ENCODE measurements around the gene DEFB126.
"Not testable (repeated sequence)": the region's sequence is repeated elsewhere in the genome, so short reads cannot be mapped to it uniquely, and the experiment has no call there.

Gene DEFB126, protein sequence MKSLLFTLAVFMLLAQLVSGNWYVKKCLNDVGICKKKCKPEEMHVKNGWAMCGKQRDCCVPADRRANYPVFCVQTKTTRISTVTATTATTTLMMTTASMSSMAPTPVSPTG

DNA sequence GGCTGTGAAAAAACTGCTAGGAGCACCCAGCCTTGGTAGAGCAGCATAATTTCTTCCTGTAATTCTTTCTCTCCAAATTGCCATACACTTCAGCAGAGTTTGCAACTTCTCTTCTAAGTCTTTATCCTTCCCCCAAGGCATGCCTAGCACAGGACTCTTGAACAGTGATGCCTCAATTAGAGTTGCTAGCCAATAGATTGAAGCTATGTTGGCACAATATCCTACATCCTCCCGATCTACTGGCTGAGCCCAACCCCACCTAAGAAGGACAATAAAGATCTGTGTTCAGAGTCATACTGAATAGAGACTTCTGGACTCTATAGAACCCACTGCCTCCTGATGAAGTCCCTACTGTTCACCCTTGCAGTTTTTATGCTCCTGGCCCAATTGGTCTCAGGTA is at the start of gene DEFB126:
TSS of gene DEFB126 (plus strand) at position 301 of the 400 bp plus-strand sequence. CDS start at position 340, 39 bp downstream.
- DNase-seq: no peak

DNA sequence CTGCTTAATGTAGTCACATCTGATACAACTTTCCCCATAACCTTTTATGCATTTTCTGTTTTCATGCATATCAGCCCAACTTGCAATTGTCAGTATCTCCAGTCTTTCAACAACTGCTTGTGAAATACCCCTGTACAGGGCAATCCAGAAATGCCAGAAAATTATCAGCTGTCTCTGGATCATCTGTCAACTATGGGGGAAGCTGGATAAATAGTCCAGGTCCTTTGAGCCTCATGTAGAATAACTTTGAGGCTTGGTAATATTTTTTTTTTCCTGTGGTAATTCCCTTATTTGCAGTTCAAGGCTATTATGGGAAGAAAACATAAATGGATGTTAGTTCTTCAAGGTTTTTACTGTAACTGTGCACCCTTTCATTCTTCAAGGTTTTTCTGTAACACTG is 48.7 kb upstream of the DEFB126 start:
- DNase-seq: no peak

DNA sequence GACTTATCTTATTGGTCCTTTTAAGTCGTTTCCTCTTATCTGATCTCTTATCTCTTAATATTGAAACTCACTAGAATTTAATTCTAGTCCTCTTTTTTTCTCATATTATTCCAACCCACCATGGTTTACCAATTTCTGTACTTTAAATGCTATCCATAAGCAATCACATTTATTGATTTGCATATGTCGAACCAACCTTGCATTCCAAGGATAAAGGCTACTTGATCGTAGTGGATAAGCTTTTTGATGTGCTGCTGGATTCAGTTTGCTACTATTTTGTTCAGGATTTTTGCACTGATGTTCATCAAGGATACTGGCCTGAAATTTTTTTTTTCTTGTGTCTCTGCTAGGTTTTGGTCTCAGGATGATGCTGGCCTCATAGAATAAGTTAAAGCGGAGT is 47.2 kb upstream of the DEFB126 start:
- no peak for DNase-seq

DNA sequence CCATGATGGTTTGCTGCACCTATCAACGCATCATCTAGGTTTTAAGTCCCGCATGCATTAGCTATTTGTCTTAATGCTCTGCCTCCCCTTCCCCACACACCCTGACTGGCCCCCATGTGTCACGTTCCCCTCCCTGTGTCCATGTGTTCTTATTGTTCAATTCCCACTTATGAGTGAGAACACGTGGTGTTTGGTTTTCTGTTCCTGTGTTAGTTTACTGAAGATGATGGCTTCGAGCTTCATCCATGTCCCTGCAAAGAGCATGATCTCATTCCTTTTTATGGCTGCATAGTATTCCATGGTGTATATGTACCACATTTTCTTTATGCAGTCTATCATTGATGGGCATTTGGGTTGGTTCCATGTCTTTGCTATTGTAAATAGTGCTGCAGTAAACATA is 44.7 kb upstream of the DEFB126 start:
- DNase-seq: not testable (repeated sequence)

DNA sequence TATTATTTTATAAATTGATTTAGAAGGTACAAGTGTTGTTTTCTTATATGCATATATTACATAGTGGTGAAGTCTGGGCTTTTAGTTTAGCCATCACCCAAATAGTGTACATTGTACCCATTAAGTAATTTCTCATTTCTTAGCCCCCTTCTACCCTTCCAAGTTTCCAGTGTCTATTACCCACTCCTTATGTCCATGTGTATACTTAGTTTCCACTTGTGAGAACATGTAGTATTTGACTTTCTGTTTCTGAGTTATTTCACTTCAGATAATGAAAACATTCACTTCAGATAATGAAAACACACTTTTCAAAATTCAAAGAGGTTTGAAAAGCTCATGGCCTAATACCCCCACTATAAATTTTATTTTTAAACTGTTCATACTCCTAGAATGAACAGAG is 40.4 kb upstream of the DEFB126 start:
- DNase-seq: no peak

DNA sequence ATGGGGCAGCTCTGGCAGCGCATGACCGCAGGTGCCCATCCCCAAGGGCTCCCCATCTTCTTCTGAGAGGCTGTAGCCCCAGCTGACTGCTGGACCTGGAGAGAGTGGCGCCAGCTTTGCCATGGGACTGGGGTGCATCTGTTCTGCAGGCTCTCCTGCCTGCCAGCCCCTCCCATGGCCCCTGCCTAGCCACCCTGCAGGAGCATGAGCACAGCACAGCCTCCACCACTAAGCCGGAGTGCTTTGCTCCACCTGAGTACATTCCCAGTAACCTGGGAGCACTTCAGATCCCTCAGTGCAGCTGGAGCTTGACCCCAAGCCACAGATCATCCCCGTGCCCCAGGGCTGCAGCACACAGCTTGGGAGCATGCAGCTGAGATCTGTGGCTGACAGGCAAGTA is 38.9 kb upstream of the DEFB126 start:
- DNase-seq: no peak

DNA sequence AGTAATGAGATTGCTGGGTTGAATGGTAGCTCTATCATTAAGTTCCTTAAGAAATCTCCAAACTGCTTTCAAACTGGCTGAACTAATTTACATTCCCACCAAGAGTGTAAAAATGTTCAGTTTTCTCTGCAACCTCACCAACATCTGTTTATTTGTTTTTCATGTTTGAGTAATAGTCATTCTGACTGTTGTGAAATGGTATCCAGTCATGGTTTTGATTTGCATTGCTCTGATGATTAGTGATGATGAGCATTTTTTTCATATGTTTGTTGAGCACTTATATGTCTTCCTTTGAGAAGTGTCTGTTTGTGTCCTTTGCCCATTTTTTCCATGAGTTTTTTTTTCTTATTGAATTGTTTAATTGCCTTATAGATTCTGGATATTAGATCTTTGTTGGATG is 30.0 kb upstream of the DEFB126 start:
- no peak for DNase-seq

DNA sequence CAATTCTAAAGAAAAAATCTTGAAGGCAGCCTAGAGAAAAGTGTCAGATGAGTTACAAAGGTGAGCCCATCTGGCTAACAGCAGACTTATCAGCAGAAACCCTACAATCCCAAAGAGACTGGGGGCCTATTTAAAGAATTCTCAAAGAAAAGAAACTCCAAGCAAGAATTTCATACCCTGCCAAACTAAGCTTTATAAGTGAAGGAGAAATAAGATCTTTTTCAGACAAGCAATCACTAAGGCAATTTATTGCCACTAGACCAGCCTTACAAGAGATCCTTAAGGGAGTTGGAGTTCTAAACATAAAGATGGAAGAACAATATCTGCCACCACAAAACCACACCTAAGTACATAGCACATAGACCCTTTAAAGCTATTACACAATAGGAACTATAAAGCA is 24.9 kb upstream of the DEFB126 start:
- no peak for DNase-seq

DNA sequence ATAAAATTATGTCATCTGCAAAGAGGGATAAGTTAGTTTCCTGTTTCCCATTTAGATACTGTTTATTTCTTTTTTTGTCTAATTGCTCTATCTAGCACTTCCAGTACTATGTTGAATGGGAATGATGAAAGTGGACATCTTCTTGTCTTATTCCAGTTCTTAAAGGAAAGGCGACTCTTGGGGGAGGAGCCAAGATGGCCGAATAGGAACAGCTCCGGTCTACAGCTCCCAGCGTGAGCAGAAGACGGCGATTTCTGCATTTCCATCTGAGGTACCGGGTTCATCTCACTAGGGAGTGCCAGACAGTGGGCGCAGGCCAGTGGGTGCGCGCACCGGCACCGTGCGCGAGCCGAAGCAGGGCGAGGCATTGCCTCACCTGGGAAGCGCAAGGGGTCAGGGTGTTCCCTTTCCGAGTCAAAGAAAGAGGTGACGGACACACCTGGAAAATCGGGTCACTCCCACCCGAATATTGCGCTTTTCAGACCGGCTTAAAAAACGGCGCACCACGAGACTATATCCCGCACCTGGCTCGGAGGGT is 12.5 kb upstream of the DEFB126 start:
- DNase-seq: not testable (repeated sequence)

DNA sequence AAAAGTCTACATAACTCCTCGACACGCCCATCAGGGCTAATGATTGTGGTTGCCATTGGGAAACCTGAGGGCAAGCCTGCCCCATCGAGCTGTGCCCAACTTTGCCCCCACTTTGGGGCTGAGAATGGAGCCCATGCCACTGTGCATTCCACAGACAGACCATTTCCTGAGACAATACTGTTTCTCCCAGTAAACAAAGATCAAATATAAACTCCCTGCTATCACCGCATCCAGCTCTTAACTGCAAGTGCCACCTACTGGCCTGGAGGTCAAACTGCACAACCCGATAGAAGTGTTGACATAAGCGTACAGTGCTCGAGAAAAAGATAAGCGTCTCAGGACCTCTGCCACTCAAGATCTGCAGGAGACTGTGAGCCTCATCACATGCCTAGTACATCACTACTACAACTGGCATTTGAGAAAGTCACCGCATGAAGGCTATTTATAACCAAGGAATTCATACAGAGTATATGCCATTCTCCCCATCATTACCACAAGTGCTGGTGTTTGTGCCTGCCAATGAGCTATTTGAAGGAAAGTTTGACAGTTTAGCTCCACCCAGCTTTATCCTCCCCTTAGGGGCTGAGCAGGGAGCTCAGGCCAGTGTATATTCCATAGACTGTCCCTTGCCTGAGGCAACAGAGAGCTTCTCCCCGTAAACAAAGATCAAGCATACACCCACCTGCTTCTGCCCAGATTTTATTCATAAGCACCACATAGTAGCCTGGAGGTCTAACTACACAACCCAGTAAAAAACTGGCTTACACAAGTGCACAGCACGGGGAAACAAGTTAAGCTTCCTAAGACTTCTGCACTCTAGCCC is 4.5 kb upstream of the DEFB126 start:
- no peak for DNase-seq

DNA sequence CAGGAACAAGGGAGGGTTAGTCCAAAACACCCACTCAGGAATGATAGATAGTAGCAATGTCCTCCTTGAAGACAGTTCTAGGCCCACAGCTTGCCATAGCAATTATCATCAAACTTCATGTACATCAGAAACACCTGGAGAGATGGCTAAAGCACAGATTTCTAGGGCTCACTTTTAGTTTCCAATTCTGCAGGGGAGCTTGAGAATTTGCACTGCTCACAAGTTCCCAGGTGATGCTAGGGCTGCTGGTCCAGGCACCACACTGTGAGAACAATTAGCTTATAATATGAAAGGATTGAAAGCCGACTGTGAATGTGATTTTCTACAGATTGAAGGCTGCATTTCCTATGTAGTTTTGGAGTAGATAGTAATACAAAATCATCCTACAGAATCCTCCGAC is 3.5 kb downstream of the DEFB126 start:
- DNase-seq: no peak

DNA sequence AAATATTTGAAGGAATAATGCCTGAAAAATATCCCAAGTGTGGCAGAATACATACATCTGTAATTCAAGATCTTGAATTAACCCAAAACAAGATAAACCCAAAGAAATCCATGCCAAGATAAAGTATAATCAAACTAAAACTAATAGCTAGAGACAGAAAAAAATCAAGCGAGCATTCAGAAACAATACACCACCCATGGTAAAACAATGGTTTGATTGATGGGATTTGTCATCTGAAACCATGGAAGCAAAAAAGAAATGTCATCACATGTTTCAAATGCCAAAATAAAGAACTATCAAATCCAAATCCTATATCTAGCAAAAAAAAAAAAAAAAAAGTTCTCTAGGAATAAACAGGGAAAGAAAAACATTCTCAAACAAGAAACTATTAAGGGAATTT is 9.7 kb downstream of the DEFB126 start:
- no peak for DNase-seq

DNA sequence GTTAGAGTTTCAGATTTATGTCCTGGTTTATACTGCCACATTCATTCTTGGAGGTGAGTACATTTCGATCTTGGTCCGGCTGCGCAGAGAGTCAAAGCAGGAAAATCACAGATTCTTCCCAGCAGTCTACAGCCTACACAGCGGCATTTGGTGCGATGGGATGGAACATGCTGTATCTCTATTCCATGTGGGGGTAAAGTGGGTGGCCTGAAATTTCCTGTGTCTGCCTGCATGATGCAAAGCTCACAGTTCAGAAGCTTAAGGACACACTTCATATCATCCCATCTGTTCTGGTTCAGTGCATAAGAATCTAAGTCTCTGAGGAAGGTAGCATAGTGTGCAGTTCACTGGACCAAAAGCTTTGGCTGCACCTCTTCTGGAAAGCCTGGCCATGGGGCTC is 14.8 kb downstream of the DEFB126 start, which contains the start of gene DEFB127:
TSS of gene DEFB127 (plus strand) at position 301 of the 400 bp plus-strand sequence. CDS start at position 392, 91 bp downstream.
- no peak for DNase-seq

DNA sequence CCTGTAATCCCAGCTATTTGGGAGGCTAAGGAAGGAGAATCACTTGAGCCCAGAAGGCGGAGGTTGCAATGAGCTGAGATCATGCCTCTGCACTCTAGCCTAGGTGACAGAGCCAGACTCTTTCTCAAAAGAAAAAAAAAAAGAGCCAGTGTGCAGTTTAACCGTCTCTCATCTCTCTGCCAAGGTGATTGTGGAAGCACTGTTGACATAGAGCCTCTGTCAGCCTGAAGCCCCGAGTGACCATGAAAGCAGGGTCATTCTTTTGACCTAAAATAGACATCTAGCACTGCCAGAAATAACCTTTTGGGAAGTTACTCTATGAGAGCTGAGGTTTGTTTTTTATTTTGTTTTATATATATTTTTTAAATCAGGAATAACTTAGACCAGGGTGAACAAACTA is 22.2 kb downstream of the DEFB126 start:
- DNase-seq: no peak

DNA sequence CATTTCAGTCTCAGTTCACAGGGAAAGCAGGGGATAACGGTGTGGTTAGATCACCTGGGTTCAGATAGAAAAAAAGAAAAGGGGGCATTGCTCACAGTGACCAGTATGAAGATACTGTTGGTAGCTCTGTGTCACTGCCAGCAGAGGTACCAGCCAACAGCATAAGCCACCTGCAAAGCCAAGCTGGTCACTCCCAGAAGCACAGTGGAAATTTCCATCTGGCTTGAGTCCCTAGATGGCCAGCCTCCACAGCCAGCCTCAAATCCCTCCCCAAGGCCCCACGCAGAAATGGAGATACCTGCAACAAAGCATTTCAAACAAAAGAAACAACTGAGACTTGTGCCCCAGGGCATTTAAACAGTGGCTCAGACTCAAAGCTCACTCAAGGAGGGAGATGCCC is 26.5 kb downstream of the DEFB126 start:
- no peak for DNase-seq

DNA sequence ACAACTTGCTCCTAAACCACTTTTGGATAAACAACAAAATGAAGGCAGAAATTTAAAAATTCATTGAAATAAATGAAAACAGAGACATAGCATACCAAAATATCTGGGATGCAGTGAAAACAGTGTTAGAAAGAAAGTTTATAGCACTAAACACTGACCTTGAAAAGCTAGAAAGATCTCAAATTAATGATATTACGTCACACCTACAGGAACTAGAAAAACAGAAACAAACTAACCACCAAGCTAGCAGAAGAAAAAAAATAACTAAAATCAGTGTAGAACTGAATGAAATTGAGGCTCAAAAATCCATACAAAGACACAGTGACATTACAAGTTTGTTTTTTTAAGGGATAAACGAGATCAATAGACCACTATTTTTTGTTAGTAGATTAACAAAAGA is 41.9 kb downstream of the DEFB126 start:
- DNase-seq: no peak

DNA sequence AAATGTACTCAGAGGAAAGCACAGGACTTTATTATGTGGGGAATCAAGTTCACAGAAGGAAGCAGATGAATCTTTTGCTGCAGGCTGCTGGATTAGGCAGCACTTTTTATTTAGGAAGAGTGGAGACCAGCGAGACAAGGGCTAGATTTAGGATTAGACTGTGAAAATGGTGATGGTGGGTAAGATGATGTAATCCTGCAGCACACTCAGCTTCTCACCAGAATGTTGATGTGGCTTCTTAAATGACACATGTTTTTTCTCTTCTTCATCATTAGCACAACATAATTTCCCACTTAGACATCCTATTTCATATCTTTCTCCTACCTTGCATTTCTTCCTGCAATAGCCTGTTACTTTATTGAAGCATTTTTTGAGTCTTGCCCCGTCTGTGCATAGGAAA is 45.3 kb downstream of the DEFB126 start:
- DNase-seq: no peak

DNA sequence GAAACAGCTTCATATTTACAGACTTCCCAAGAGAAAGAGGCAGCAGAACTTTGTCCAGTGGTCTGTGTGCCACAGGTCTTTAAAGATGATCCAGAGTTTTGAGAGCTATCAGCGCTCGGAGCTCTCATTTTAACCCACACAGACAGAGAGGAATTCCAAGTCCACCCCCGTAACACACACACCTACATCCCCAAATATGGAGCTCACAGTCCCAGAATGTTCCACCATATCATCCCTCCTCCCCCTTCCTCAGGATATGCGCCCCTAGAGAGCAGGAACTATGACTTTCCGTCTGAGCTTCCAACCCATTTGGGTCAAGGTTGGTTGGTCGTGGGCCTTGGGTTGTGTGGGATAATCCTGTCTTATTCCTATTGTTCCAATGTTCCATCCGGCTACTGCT is 47.2 kb downstream of the DEFB126 start, which contains the start of gene DEFB128:
TSS of gene DEFB128 (minus strand) at position 101 of the 400 bp plus-strand sequence. CDS start at position 13, 88 bp downstream.
- no peak for DNase-seq

Measured in stimulated activated CD4-positive, alpha-beta T cell treated with anti-CD3 and anti-CD28 coated beads, Interleukin-4, amount 100 ng/mL, for 24 hours (primary cell).